ENCODE results near the gene KRTAP5-9.
"Not testable (repeated sequence)": the region's sequence is repeated elsewhere in the genome, so short reads cannot be mapped to it uniquely, and the experiment has no call there.

GRCh38 chr11:71579513-71579912 is 31.3 kb downstream of the KRTAP5-9 start:
- TF ChIP-seq POLR2A (IDR thresholded peaks at IDR 0.05) = not testable (repeated sequence)
- TF ChIP-seq, protein P1, sequence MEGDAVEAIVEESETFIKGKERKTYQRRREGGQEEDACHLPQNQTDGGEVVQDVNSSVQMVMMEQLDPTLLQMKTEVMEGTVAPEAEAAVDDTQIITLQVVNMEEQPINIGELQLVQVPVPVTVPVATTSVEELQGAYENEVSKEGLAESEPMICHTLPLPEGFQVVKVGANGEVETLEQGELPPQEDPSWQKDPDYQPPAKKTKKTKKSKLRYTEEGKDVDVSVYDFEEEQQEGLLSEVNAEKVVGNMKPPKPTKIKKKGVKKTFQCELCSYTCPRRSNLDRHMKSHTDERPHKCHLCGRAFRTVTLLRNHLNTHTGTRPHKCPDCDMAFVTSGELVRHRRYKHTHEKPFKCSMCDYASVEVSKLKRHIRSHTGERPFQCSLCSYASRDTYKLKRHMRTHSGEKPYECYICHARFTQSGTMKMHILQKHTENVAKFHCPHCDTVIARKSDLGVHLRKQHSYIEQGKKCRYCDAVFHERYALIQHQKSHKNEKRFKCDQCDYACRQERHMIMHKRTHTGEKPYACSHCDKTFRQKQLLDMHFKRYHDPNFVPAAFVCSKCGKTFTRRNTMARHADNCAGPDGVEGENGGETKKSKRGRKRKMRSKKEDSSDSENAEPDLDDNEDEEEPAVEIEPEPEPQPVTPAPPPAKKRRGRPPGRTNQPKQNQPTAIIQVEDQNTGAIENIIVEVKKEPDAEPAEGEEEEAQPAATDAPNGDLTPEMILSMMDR (IDR thresholded peaks at IDR 0.05) = not testable (repeated sequence)
